DND-41 (cell line): Measurements from ENCODE around the gene B4GALT3.

Experiments
- ATAC-seq: fragments of 200-7000 bp; cut with Tn5 transposase; 3 replicates; pipeline ENCODE4 v1.9.1; 2021; ENCODE audit warnings: low read depth; ENCODE audit not compliant: insufficient read depth
- DNase-seq: peaks from one replicate; pipeline ENCODE4 v3.0.0-alpha.2; 2020
- H2AFZ ChIP-seq: 2 replicates; pipeline ENCODE4 v1.6.0; 2012; ENCODE audit warnings: low read depth, low read length
- H3K27ac ChIP-seq: 2 replicates; pipeline ENCODE4 v1.5.1; 2012; ENCODE audit warnings: low read length, inconsistent platforms
- H3K27me3 ChIP-seq: fragments of 200-600 bp; sonication (generic); 2 replicates; pipeline ENCODE4 v1.6.0; 2012; ENCODE audit warnings: low read length, mild to moderate bottlenecking, inconsistent platforms; ENCODE audit not compliant: insufficient read depth, poor library complexity
- H3K36me3 ChIP-seq: 2 replicates; pipeline ENCODE4 v1.5.1; 2012; ENCODE audit warnings: low read length, inconsistent platforms; ENCODE audit not compliant: insufficient read depth
- H3K4me1 ChIP-seq: 2 replicates; pipeline ENCODE4 v1.5.1; 2012; ENCODE audit warnings: mild to moderate bottlenecking, low read length; ENCODE audit not compliant: insufficient read depth
- H3K4me2 ChIP-seq: 2 replicates; pipeline ENCODE4 v1.6.0; 2012; ENCODE audit warnings: mild to moderate bottlenecking, moderate library complexity, low read length, inconsistent platforms; ENCODE audit not compliant: insufficient read depth
- H3K4me3 ChIP-seq, 2 experiments: fragments of 200-600 bp in 1 of 2; shearing (Covaris generic) in 1 of 2; 2 replicates each; pipeline ENCODE4 v1.5.1; 2012 to 2016; ENCODE audit warnings: inconsistent platforms in 2 of 2, low read length in 2 of 2, mild to moderate bottlenecking in 2 of 2, low read depth in 1 of 2, moderate library complexity in 1 of 2
- H3K79me2 ChIP-seq: 2 replicates; pipeline ENCODE4 v1.6.0; 2012; ENCODE audit warnings: low read length, inconsistent platforms; ENCODE audit not compliant: insufficient read depth
- H3K9ac ChIP-seq: 2 replicates; pipeline ENCODE4 v1.6.0; 2012; ENCODE audit warnings: low read depth, mild to moderate bottlenecking, inconsistent platforms, low read length, moderate library complexity
- H3K9me3 ChIP-seq: 2 replicates; pipeline ENCODE4 v1.5.1; 2012; ENCODE audit warnings: low read length, moderate library complexity, mild to moderate bottlenecking, inconsistent platforms; ENCODE audit not compliant: insufficient read depth, severe bottlenecking
- H4K20me1 ChIP-seq: 2 replicates; pipeline ENCODE4 v1.6.0; 2012; ENCODE audit warnings: low read length; ENCODE audit not compliant: insufficient read depth
- CTCF ChIP-seq: IDR thresholded peaks from 2 replicates; pipeline ENCODE4 v1.5.1; 2012; ENCODE audit warnings: borderline replicate concordance, low read length, moderate library complexity, mild to moderate bottlenecking; ENCODE audit not compliant: poor library complexity, severe bottlenecking; ENCODE audit errors: extremely low read depth
- EZH2 ChIP-seq: IDR thresholded peaks from 3 replicates; pipeline ENCODE4 v1.6.1; 2012; ENCODE audit warnings: borderline replicate concordance, low read depth, mild to moderate bottlenecking, moderate library complexity, low read length, inconsistent platforms; ENCODE audit not compliant: severe bottlenecking

The B4GALT3 gene

GRCh38 chr1:161197560-161198193, 20.4 kb upstream of the B4GALT3 start:
- no peak overlapping the region for H3K27ac ChIP-seq
- H3K4me2 ChIP-seq: no peak overlapping the region
- ATAC-seq: no peak
- DNase-seq: no peak
- H4K20me1 ChIP-seq: no peaks in the 10 kb centered on the region
- peaks cover 5% of the 10 kb centered on the region for H3K79me2 ChIP-seq
- TF ChIP-seq EZH2: no peak
- TF ChIP-seq CTCF: no peak
- peaks cover 14% of the 10 kb centered on the region for H3K4me1 ChIP-seq
- H3K9ac ChIP-seq: no peak overlapping the region
- H3K27me3 ChIP-seq: no peaks in the 10 kb centered on the region
- no peaks in the 10 kb centered on the region for H3K9me3 ChIP-seq
- no peak overlapping the region for H2AFZ ChIP-seq
- no peaks in the 10 kb centered on the region; the same call in 1 of the 2 replicates for H3K36me3 ChIP-seq
- no peak overlapping the region for H3K4me3 ChIP-seq

DNA sequence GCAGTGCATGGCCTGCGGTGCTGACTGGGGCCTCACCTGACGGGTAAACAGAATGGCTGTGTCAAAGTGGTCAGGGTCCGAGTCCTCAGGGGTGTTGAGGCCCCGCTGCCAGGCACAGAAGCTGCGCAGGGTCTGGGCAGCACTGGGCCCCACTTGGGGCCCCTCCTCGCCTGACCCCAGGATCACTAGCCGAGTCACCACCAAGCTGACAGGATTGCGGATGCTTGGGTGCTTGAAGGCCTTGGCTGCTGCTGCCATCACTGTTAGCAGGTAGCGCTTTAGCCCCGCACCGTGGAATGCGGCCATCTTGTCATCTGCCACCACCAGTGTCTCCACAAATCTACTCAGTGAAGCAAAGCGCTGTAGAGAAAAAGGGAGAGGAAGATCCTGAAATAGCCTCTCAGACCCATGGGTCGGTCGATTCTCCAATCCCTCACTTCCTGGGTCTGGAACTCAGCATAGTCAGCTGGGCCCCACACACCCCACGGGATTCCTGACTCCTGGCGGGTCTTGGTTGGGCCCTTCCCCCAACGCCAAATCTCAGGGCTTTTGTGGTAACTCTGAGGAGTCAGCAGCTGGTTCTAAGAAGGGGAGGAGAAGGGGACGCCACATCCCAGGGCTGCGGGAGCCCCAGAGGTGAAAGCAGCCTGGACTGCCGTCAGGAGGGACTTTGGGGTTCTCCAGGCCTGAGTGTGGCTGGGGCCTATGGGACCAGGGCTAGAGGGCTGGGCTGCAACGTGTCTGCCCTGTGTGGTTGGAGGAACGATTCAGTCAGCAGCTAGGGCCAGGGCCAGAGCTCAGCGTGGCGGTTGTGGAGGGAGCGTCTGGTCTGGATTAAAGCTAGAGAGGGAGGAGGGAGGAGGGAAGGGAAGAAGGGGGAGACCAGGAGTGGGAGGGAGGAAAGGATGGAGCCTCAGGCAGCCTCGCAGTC, 19.5 kb upstream of the B4GALT3 start:
- Histone ChIP-seq H3K9ac (no peak overlapping the region), H3K79me2 (no peaks in the 10 kb centered on the region), H3K4me2 (no peak overlapping the region), H4K20me1 (no peaks in the 10 kb centered on the region), H3K27ac (no peak overlapping the region), H3K36me3 (no peaks in the 10 kb centered on the region), H3K4me3 (no peak overlapping the region), H3K4me1 (peaks cover 13% of the 10 kb centered on the region), H2AFZ (no peak overlapping the region), H3K27me3 (no peaks in the 10 kb centered on the region), H3K9me3 (no peaks in the 10 kb centered on the region)
- TF ChIP-seq CTCF (no peak), EZH2 (no peak)
- DNase-seq (no peak), ATAC-seq (no peak)

GRCh38 chr1:161196111-161196510, 18.8 kb upstream of the B4GALT3 start:
- no peaks in the 10 kb centered on the region for H3K27me3 ChIP-seq
- H2AFZ ChIP-seq: no peak overlapping the region
- no peak overlapping the region for H3K9ac ChIP-seq
- no peaks in the 10 kb centered on the region for H4K20me1 ChIP-seq
- H3K4me2 ChIP-seq: no peak overlapping the region
- H3K27ac ChIP-seq: no peak overlapping the region
- ATAC-seq (no peak), DNase-seq (no peak)
- TF ChIP-seq EZH2 (no peak), CTCF (no peak)
- no peak overlapping the region for H3K4me3 ChIP-seq
- no peaks in the 10 kb centered on the region for H3K9me3 ChIP-seq
- H3K79me2 ChIP-seq: no peaks in the 10 kb centered on the region
- no peaks in the 10 kb centered on the region for H3K36me3 ChIP-seq
- peaks cover 6% of the 10 kb centered on the region for H3K4me1 ChIP-seq
